HepG2 (cell line): ENCODE data around the gene REST. TPM values are rescaled to one million over a fixed set of nuclear protein-coding genes. Genes with fewer than 3 reads are reported as not detected.

Source experiments
- EEA1 ChIP-seq: sonication (generic); formaldehyde crosslinking; IDR thresholded peaks from 2 replicates; pipeline ENCODE4 v1.5.1; 2020; ENCODE audit warnings: mild to moderate bottlenecking, missing genetic modification reagents, borderline replicate concordance
- ELF1 ChIP-seq: sonication (generic); formaldehyde crosslinking; IDR thresholded peaks from 2 replicates; pipeline ENCODE4 v1.4.0; 2020; ENCODE audit warnings: missing genetic modification reagents
- FOSL1 ChIP-seq: sonication (generic); formaldehyde crosslinking; IDR thresholded peaks from 2 replicates; pipeline ENCODE4 v1.9.0; 2021; ENCODE audit warnings: missing genetic modification reagents, borderline replicate concordance
- GATAD1 ChIP-seq: IDR thresholded peaks from 2 replicates; pipeline ENCODE4 v1.6.1; 2016; ENCODE audit warnings: missing genetic modification reagents, missing compliant biosample characterization
- NFYB ChIP-seq: sonication (generic); formaldehyde crosslinking; IDR thresholded peaks from 2 replicates; pipeline ENCODE4 v1.4.0; 2020; ENCODE audit warnings: missing genetic modification reagents
- SYNCRIP ChIP-seq: fragments of 200-400 bp; formaldehyde crosslinking; IDR thresholded peaks from 2 replicates; pipeline ENCODE4 v1.6.1; 2018; ENCODE audit warnings: mild to moderate bottlenecking, low read depth, low read length; ENCODE audit not compliant: insufficient read depth
- ZFP37 ChIP-seq: sonication (generic); formaldehyde crosslinking; IDR thresholded peaks from 2 replicates; pipeline ENCODE4 v1.4.0; 2020; ENCODE audit warnings: missing genetic modification reagents, borderline replicate concordance
- ZNF878 ChIP-seq: sonication (generic); formaldehyde crosslinking; IDR thresholded peaks from 2 replicates; pipeline ENCODE4 v1.8.1; 2023; ENCODE audit warnings: mild to moderate bottlenecking, missing genetic modification reagents, moderate library complexity
- polyA plus RNA-seq, 8 experiments: library from polyadenylated mRNA; depleted of rRNA in 3 of 8; stranded (reverse) in 7 of 8; unstranded in 1 of 8; fragments of >200 nt; fragmentation: Illumina TruSeq in 4 of 8; extraction: Trizol in 4 of 8; gene quantifications; 2 replicates each; pipeline versions ENCODE4 v1.2.1 to v1.2.3, GENCODE V29; 2011 to 2016; ENCODE audit warnings: low read depth in 4 of 8, missing spikeins in 1 of 8, mixed read lengths in 1 of 8; ENCODE audit not compliant: insufficient read depth in 1 of 8
- total RNA-seq, 5 experiments: library from RNA; depleted of rRNA; stranded (reverse); fragments of >200 nt; fragmentation: Illumina TruSeq; extraction: Trizol; gene quantifications; 2 replicates each; pipeline ENCODE4 v1.2.3, GENCODE V29; 2016; ENCODE audit warnings: low read depth in 1 of 5
- TF ChIP-seq, protein P1 (sequence below): sonication (generic); formaldehyde crosslinking; IDR thresholded peaks from 2 replicates; pipeline ENCODE4 v1.4.0; 2020; ENCODE audit warnings: missing genetic modification reagents, borderline replicate concordance
- TF ChIP-seq, protein P2 (sequence below), 2 experiments: IDR thresholded peaks; 2 replicates each; pipeline ENCODE4 v1.6.1; 2011 to 2012; ENCODE audit warnings: low read length in 2 of 2, borderline replicate concordance in 1 of 2, low read depth in 1 of 2, mild to moderate bottlenecking in 1 of 2, moderate library complexity in 1 of 2
- TF ChIP-seq, protein P3 (sequence below): sonication (generic); formaldehyde crosslinking; IDR thresholded peaks from 2 replicates; pipeline ENCODE4 v1.5.0; 2020; ENCODE audit warnings: mild to moderate bottlenecking, missing genetic modification reagents, moderate library complexity
- TF ChIP-seq, protein P4 (sequence below): sonication (generic); formaldehyde crosslinking; IDR thresholded peaks from 2 replicates; pipeline ENCODE4 v1.4.0; 2020; ENCODE audit warnings: missing genetic modification reagents
- TF ChIP-seq, protein P5 (sequence below): sonication (generic); formaldehyde crosslinking; IDR thresholded peaks from 2 replicates; pipeline ENCODE4 v1.5.1; 2020; ENCODE audit warnings: missing genetic modification reagents, mild to moderate bottlenecking, borderline replicate concordance
- TF ChIP-seq, protein P6 (sequence below): sonication (generic); formaldehyde crosslinking; conservative IDR thresholded peaks from 2 replicates; pipeline ENCODE4 v1.4.0; 2020; ENCODE audit warnings: missing genetic modification reagents
- TF ChIP-seq, protein P7 (sequence below): sonication (generic); formaldehyde crosslinking; IDR thresholded peaks from 2 replicates; pipeline ENCODE4 v1.4.0; 2020; ENCODE audit warnings: mild to moderate bottlenecking, missing genetic modification reagents

The REST gene
- total and polyA plus RNA-seq, 2 of the 13 experiments (the other 11 are each of a cell fraction or from before 2014, with no cell fraction given) = 12.7 to 22.4 TPM

DNA sequence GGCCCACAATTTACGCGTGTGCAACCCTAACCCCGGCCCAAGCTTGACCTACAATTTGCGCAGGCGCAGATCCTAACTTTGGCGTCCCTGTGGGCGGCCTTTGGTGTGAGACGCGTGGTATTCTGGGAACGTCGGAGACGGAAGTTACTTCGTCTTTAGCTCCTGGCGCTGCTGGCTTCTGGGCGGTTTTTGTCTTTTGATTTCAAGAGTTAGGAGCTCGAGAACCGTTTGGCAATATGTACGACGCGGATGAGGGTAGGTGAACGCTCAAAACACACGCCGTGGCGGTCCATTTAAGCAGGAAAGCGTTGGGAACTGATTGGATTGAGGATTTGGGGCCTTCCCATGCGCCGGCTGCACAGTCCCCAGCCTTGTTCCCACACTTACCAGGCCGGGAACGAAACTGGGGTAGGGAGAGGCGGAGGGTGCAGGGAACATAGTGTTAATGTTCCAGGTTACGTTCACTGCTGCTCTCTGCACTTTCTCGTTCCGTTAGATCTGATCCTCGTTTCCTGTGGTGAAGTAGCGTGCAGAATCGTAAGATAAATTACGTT is 71.1 kb downstream of the REST start, which contains the start of gene POLR2B (continued):
- TF ChIP-seq, protein P1, sequence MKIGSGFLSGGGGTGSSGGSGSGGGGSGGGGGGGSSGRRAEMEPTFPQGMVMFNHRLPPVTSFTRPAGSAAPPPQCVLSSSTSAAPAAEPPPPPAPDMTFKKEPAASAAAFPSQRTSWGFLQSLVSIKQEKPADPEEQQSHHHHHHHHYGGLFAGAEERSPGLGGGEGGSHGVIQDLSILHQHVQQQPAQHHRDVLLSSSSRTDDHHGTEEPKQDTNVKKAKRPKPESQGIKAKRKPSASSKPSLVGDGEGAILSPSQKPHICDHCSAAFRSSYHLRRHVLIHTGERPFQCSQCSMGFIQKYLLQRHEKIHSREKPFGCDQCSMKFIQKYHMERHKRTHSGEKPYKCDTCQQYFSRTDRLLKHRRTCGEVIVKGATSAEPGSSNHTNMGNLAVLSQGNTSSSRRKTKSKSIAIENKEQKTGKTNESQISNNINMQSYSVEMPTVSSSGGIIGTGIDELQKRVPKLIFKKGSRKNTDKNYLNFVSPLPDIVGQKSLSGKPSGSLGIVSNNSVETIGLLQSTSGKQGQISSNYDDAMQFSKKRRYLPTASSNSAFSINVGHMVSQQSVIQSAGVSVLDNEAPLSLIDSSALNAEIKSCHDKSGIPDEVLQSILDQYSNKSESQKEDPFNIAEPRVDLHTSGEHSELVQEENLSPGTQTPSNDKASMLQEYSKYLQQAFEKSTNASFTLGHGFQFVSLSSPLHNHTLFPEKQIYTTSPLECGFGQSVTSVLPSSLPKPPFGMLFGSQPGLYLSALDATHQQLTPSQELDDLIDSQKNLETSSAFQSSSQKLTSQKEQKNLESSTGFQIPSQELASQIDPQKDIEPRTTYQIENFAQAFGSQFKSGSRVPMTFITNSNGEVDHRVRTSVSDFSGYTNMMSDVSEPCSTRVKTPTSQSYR = no peak
- TF ChIP-seq ZFP37 (CRISPR knock-in tag) (no peak), FOSL1 (CRISPR knock-in tag) (no peak), NFYB (CRISPR knock-in tag) (no peak), GATAD1 (CRISPR knock-in tag) (peak; percentile 93), SYNCRIP (no peak), ZNF878 (no peak), ELF1 (CRISPR knock-in tag) (peak; percentile 81), EEA1 (no peak)
- TF ChIP-seq, protein P2, sequence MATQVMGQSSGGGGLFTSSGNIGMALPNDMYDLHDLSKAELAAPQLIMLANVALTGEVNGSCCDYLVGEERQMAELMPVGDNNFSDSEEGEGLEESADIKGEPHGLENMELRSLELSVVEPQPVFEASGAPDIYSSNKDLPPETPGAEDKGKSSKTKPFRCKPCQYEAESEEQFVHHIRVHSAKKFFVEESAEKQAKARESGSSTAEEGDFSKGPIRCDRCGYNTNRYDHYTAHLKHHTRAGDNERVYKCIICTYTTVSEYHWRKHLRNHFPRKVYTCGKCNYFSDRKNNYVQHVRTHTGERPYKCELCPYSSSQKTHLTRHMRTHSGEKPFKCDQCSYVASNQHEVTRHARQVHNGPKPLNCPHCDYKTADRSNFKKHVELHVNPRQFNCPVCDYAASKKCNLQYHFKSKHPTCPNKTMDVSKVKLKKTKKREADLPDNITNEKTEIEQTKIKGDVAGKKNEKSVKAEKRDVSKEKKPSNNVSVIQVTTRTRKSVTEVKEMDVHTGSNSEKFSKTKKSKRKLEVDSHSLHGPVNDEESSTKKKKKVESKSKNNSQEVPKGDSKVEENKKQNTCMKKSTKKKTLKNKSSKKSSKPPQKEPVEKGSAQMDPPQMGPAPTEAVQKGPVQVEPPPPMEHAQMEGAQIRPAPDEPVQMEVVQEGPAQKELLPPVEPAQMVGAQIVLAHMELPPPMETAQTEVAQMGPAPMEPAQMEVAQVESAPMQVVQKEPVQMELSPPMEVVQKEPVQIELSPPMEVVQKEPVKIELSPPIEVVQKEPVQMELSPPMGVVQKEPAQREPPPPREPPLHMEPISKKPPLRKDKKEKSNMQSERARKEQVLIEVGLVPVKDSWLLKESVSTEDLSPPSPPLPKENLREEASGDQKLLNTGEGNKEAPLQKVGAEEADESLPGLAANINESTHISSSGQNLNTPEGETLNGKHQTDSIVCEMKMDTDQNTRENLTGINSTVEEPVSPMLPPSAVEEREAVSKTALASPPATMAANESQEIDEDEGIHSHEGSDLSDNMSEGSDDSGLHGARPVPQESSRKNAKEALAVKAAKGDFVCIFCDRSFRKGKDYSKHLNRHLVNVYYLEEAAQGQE (IDR thresholded peaks at IDR 0.05; ENCODE audit: borderline replicate concordance in 1 of 2, low read depth in 1 of 2, low read length in 2 of 2) = peak in 1 of 2 experiments; percentile 78; a peak in 1 of 4 replicates
- TF ChIP-seq, protein P3, sequence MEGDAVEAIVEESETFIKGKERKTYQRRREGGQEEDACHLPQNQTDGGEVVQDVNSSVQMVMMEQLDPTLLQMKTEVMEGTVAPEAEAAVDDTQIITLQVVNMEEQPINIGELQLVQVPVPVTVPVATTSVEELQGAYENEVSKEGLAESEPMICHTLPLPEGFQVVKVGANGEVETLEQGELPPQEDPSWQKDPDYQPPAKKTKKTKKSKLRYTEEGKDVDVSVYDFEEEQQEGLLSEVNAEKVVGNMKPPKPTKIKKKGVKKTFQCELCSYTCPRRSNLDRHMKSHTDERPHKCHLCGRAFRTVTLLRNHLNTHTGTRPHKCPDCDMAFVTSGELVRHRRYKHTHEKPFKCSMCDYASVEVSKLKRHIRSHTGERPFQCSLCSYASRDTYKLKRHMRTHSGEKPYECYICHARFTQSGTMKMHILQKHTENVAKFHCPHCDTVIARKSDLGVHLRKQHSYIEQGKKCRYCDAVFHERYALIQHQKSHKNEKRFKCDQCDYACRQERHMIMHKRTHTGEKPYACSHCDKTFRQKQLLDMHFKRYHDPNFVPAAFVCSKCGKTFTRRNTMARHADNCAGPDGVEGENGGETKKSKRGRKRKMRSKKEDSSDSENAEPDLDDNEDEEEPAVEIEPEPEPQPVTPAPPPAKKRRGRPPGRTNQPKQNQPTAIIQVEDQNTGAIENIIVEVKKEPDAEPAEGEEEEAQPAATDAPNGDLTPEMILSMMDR (CRISPR knock-in tag) = no peak; the same call in 1 of the 2 replicates
- TF ChIP-seq, protein P4, sequence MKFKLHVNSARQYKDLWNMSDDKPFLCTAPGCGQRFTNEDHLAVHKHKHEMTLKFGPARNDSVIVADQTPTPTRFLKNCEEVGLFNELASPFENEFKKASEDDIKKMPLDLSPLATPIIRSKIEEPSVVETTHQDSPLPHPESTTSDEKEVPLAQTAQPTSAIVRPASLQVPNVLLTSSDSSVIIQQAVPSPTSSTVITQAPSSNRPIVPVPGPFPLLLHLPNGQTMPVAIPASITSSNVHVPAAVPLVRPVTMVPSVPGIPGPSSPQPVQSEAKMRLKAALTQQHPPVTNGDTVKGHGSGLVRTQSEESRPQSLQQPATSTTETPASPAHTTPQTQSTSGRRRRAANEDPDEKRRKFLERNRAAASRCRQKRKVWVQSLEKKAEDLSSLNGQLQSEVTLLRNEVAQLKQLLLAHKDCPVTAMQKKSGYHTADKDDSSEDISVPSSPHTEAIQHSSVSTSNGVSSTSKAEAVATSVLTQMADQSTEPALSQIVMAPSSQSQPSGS (CRISPR knock-in tag) = no peak
- TF ChIP-seq, protein P5, sequence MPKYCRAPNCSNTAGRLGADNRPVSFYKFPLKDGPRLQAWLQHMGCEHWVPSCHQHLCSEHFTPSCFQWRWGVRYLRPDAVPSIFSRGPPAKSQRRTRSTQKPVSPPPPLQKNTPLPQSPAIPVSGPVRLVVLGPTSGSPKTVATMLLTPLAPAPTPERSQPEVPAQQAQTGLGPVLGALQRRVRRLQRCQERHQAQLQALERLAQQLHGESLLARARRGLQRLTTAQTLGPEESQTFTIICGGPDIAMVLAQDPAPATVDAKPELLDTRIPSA = no peak
- TF ChIP-seq, protein P6, sequence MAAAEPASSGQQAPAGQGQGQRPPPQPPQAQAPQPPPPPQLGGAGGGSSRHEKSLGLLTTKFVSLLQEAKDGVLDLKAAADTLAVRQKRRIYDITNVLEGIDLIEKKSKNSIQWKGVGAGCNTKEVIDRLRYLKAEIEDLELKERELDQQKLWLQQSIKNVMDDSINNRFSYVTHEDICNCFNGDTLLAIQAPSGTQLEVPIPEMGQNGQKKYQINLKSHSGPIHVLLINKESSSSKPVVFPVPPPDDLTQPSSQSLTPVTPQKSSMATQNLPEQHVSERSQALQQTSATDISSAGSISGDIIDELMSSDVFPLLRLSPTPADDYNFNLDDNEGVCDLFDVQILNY = no peak
- TF ChIP-seq, protein P7, sequence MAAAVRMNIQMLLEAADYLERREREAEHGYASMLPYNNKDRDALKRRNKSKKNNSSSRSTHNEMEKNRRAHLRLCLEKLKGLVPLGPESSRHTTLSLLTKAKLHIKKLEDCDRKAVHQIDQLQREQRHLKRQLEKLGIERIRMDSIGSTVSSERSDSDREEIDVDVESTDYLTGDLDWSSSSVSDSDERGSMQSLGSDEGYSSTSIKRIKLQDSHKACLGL = no peak
